GM13976 (cell line): Measurements from ENCODE around the gene POT1.

Source experiments
- DNase-seq: peaks from one replicate; pipeline ENCODE4 v3.0.0; 2012; ENCODE audit warnings: low spot score
- in situ Hi-C: fragments of 300-500 bp; cut with MboI; formaldehyde crosslinking; loops from one replicate; pipeline ENCODE4 v1.12.0; 2022; ENCODE audit warnings: low sequenced_read_pairs, mixed read lengths, inconsistent platforms; ENCODE audit not compliant: unreplicated experiment
- TF ChIP-seq, protein P1 (sequence below): IDR thresholded peaks from 2 replicates; pipeline ENCODE4 v1.5.1; 2012; ENCODE audit warnings: borderline replicate concordance, mild to moderate bottlenecking; ENCODE audit not compliant: insufficient read depth; ENCODE audit errors: extremely low read depth, missing control alignments, control extremely low read depth

The POT1 gene

DNA sequence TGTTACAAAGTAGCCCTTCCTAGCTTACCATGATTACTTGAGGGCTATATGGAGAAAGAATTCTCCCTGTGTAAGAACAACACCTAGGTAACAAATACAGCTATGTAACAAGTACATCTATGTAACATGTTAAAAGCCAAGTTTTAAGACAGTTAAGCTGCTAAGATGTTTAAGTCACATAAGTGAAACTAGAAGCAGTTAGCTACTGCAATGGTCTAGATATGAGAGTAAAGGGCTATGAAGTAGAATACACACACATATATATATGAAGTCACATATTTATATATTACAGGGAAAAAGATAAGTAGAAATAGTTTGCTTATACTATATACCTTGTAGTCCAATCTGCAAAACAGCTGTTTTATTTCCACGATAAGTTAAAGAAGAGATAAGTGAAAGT lies 14.4 kb downstream of the POT1 start:
- DNase-seq, result no peak
- in situ Hi-C loops, result no loop called here
- TF ChIP-seq, protein P1, sequence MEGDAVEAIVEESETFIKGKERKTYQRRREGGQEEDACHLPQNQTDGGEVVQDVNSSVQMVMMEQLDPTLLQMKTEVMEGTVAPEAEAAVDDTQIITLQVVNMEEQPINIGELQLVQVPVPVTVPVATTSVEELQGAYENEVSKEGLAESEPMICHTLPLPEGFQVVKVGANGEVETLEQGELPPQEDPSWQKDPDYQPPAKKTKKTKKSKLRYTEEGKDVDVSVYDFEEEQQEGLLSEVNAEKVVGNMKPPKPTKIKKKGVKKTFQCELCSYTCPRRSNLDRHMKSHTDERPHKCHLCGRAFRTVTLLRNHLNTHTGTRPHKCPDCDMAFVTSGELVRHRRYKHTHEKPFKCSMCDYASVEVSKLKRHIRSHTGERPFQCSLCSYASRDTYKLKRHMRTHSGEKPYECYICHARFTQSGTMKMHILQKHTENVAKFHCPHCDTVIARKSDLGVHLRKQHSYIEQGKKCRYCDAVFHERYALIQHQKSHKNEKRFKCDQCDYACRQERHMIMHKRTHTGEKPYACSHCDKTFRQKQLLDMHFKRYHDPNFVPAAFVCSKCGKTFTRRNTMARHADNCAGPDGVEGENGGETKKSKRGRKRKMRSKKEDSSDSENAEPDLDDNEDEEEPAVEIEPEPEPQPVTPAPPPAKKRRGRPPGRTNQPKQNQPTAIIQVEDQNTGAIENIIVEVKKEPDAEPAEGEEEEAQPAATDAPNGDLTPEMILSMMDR, result no peak

DNA sequence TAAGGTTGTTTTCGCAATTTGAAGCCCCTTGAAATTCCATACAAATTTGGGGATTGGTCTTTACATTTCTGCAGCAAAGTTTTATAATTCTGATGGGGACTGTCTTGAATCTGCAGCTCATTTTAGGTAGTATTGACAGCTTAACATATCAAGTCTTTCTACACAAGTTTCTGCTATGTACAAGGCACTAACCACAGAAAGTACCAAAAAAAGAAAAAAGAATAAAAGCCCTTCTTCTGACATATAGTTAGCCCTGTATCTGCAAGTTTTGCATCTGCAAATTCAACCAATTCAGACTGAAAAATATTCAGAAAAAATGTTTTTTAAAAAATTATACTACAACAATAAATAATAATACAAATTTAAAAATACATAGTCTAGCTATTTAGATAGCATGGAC lies 15.3 kb downstream of the POT1 start:
- no peak for DNase-seq
- in situ Hi-C loops, result no loop called here
- TF ChIP-seq, protein P1, result no peak

DNA sequence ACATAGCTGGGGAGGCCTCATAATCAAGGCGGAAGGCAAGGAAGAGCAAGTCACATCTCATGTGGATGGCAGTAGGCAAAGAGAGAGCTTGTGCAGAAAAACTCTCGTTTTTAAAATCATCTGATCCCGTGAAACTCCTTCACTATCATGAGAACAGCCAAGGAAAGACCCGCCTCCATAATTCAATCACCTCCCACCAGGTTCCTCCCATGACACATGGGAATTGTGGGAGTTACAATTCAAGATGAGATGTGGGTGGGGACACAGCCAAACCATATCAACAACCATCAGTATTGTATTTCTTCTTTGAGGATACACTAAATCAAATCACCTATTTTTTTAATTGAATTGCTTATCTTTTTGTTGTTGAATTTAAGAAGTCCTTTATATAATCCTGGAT lies 16.7 kb downstream of the POT1 start:
- TF ChIP-seq, protein P1, result no peak
- DNase-seq, result no peak
- in situ Hi-C loops, result no loop called here

DNA sequence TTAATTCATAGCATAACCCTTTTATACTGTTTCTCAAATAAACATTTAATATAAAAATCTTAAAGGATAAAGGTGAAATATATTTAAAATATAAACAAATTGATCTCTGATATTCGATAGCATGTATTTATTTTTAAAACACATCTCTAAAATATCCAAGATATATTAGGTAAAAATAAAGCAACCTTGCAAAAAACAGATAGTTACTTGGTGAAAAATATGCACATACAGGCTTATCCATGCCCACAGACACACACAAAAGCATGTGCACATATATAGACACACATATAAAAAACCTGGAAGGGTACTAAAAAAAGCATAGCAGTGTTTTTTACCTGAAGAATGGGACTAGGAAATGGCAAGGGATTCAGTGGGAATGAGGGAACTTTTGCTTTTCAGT lies 19.8 kb downstream of the POT1 start:
- in situ Hi-C loops, result no loop called here
- TF ChIP-seq, protein P1, result no peak
- no peak for DNase-seq

GRCh38 chr7:124908259-124908658 lies 21.4 kb downstream of the POT1 start:
- TF ChIP-seq, protein P1, result no peak
- in situ Hi-C loops, result no loop called here
- DNase-seq, result no peak

DNA sequence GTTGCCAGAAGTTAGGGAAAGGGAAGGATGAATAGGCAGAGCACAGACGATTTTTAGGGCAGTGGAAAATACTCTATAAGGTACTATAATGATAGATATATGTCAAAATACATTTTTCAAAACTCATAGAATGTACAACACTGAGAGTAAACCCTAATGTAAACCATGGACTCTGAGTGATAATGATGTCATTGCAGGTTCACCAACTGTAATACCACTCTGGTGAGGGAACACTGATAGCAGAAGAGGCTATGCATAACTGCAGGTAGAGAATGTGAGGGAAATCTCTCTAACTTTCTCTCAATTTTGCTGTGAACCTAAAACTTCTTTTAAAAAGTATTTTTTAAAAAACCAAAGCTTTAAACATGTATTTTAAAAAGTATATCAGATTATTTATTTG lies 22.1 kb downstream of the POT1 start:
- in situ Hi-C loops, result no loop called here
- TF ChIP-seq, protein P1, result no peak
- no peak for DNase-seq

DNA sequence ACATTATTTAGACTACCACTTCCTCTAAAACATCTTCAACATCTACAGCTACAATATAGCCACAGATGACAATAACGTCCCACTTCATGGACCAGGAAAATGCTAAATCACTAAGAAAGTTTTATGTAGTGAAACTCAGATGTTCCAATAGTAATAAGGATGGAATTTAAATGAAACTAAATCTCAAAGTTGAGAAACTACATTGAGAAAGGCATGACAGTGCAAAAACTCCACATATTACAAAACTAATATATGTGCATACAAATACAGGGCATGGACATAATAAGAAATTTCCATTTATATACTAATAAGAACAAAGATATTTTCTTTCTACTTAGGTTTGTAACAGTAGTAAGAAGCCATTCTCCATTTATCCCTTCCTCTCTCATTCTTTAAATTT lies 31.1 kb downstream of the POT1 start:
- in situ Hi-C loops, result no loop called here
- TF ChIP-seq, protein P1, result no peak
- no peak for DNase-seq
